Measurements from ENCODE around the gene RCBTB2. TPM values are rescaled to one million over a fixed set of nuclear protein-coding genes. Genes with fewer than 3 reads are reported as not detected.

Gene RCBTB2
- total RNA-seq, 2 experiments from 2014 or later, result 1.1 to 1.6 TPM

GRCh38 chr13:48505597-48506091 lies 27.2 kb downstream of the RCBTB2 start:
- DNase-seq (peak; percentile 64), ATAC-seq (peak; percentile 71)
- CTCF ChIA-PET, result interaction anchor here (0.7 to 2.0 kb wide), 6 partner anchors 9 to 411 kb away, joined by 3 to 7 read pairs (median 4); partner anchors contain the start of gene MED4
- POLR2A ChIA-PET, result interaction anchor here (0.8 to 1.0 kb wide), 2 partner anchors 32 to 379 kb away, joined by 3 to 6 read pairs; no protein-coding TSS in a partner anchor
- H3K36me3 Mint-ChIP-seq (ENCODE audit: low read depth), result peaks cover 2% of the 10 kb centered on the region
- H3K9me3 Mint-ChIP-seq (ENCODE audit: low read depth), result no peaks in the 10 kb centered on the region
- H3K27ac Mint-ChIP-seq, result peak overlapping the region; percentile 85
- intact Hi-C loops (cut with DNase I, micrococcal nuclease), result loop anchor here (1.0 to 10.0 kb wide), 7 partner anchors 13 to 262 kb away; no protein-coding TSS in a partner anchor
- H3K27me3 Mint-ChIP-seq, result no peaks in the 10 kb centered on the region
- peaks cover 57% of the 10 kb centered on the region for H3K4me1 Mint-ChIP-seq
- peak overlapping the region; percentile 22 for H3K4me3 Mint-ChIP-seq

DNA sequence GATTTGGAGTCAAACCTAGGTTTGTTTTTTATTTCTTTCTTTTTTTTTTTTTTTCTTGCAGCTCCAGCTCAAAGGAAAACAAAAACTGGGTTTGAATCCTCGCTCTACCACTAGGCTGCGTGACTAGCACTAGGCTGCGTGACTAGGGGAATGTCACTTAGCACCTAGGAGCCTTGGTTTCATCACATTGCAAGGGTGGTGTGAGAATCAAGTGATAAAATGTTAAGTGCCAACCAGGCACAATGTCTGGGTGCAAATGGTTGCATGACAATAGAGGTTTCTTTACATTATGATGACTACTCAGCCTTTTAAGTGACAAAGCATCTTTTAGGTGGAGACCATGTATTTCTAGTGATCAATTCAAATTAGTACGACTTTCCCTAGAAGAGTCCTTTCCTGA lies 27.9 kb downstream of the RCBTB2 start:
- peak overlapping the region; percentile 85 for H3K27ac Mint-ChIP-seq
- CTCF ChIA-PET, result interaction anchor here (0.6 to 1.5 kb wide), 9 partner anchors 9 to 410 kb away, joined by 3 to 5 read pairs (median 3); partner anchors contain the start of gene MED4
- H3K27me3 Mint-ChIP-seq, result no peaks in the 10 kb centered on the region
- intact Hi-C loops (cut with DNase I, micrococcal nuclease), result loop anchor here (1.0 to 10.0 kb wide), 7 partner anchors 13 to 262 kb away; no protein-coding TSS in a partner anchor
- peaks cover 2% of the 10 kb centered on the region for H3K36me3 Mint-ChIP-seq (ENCODE audit: low read depth)
- H3K4me1 Mint-ChIP-seq, result peaks cover 56% of the 10 kb centered on the region
- POLR2A ChIA-PET, result interaction anchor here (0.7 to 1.0 kb wide), 2 partner anchors 13 to 380 kb away, joined by 3 read pairs; no protein-coding TSS in a partner anchor
- DNase-seq (peak; percentile 52), ATAC-seq (peak; percentile 62)
- no peaks in the 10 kb centered on the region for H3K9me3 Mint-ChIP-seq (ENCODE audit: low read depth)
- peak overlapping the region; percentile 22 for H3K4me3 Mint-ChIP-seq

GRCh38 chr13:48504606-48505005 lies 28.3 kb downstream of the RCBTB2 start:
- DNase-seq (peak; percentile 29), ATAC-seq (peak; percentile 9)
- ChIA-PET POLR2A (interaction anchor here (0.7 kb wide), 1 partner anchor 13 kb away, joined by 3 read pairs; no protein-coding TSS in a partner anchor), CTCF (interaction anchor here (0.6 to 1.5 kb wide), 6 partner anchors 9 to 264 kb away, joined by 3 to 4 read pairs (median 3); no protein-coding TSS in a partner anchor)
- Mint-ChIP-seq H3K27ac (peak overlapping the region; percentile 85), H3K9me3 (ENCODE audit: low read depth) (no peaks in the 10 kb centered on the region), H3K27me3 (no peaks in the 10 kb centered on the region), H3K4me3 (no peak overlapping the region), H3K36me3 (ENCODE audit: low read depth) (peaks cover 2% of the 10 kb centered on the region), H3K4me1 (peaks cover 53% of the 10 kb centered on the region)
- intact Hi-C loops (cut with DNase I, micrococcal nuclease), result loop anchor here (1.0 to 10.0 kb wide), 7 partner anchors 12 to 263 kb away; no protein-coding TSS in a partner anchor

DNA sequence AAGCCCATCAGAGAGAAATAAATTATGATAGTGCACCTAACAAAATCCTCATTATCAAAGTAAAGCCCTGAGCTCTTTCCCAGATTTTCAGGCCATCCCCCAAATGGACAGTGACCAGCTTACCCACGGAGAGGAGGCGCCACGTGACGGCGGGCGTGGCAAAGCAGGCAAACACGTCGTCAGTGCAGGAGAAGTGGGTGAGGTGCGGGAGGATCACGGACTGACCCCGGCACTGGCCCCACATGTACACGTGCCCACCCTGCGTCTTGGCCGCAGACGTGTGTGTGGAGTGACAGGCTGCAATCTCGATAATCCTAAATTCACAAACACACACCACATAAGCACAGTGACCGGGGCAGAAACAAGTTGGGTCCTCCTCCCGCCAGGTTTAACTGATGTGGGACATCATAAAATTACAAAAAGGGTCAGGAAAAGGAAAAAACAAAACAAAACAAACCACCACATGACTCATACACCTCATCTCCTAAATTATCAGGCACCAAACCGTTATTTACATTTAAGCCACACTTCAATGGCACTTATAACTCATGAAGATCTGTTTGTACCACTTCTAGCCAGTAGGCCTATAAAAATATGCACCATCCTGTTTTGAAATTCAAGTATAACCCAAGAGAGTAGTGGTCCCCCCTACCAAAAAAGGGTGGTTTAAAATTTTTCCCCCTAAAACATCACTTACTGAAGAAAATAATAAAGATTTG lies 30.1 kb downstream of the RCBTB2 start:
- Mint-ChIP-seq H3K27me3 (no peaks in the 10 kb centered on the region), H3K4me3 (no peak overlapping the region), H3K9me3 (ENCODE audit: low read depth) (no peaks in the 10 kb centered on the region), H3K27ac (peak overlapping the region; percentile 12), H3K36me3 (ENCODE audit: low read depth) (peaks cover 2% of the 10 kb centered on the region), H3K4me1 (peaks cover 55% of the 10 kb centered on the region)
- intact Hi-C loops (cut with DNase I, micrococcal nuclease), result loop anchor here in 1 of 2 experiments (10.0 kb wide), 1 partner anchor 168 kb away; no protein-coding TSS in a partner anchor
- ATAC-seq (no peak), DNase-seq (no peak)
- POLR2A ChIA-PET, result no interaction called here
- CTCF ChIA-PET, result no interaction called here

GRCh38 chr13:48501705-48502104 lies 31.2 kb downstream of the RCBTB2 start:
- Mint-ChIP-seq H3K9me3 (ENCODE audit: low read depth) (no peaks in the 10 kb centered on the region), H3K4me1 (peaks cover 54% of the 10 kb centered on the region), H3K27me3 (no peaks in the 10 kb centered on the region), H3K27ac (no peak overlapping the region), H3K36me3 (ENCODE audit: low read depth) (no peaks in the 10 kb centered on the region), H3K4me3 (no peak overlapping the region)
- intact Hi-C loops (cut with DNase I, micrococcal nuclease), result loop anchor here in 1 of 2 experiments (10.0 kb wide), 1 partner anchor 167 kb away; no protein-coding TSS in a partner anchor
- ATAC-seq (no peak), DNase-seq (no peak)
- POLR2A ChIA-PET, result no interaction called here
- CTCF ChIA-PET, result no interaction called here

GRCh38 chr13:48500652-48501197 lies 32.2 kb downstream of the RCBTB2 start:
- Mint-ChIP-seq H3K4me3 (no peak overlapping the region), H3K27me3 (no peaks in the 10 kb centered on the region), H3K27ac (no peak overlapping the region), H3K9me3 (ENCODE audit: low read depth) (no peaks in the 10 kb centered on the region), H3K4me1 (peaks cover 51% of the 10 kb centered on the region), H3K36me3 (ENCODE audit: low read depth) (no peaks in the 10 kb centered on the region)
- intact Hi-C loops (cut with DNase I, micrococcal nuclease), result loop anchor here in 1 of 2 experiments (10.0 kb wide), 1 partner anchor 166 kb away; no protein-coding TSS in a partner anchor
- POLR2A ChIA-PET, result interaction anchor here (0.7 kb wide), 1 partner anchor 82 kb away, joined by 8 read pairs; no protein-coding TSS in a partner anchor
- no peak for DNase-seq
- ATAC-seq, result peak; percentile 78
- CTCF ChIA-PET, result interaction anchor here (1.2 to 1.3 kb wide), 2 partner anchors 9 kb away, joined by 3 read pairs; no protein-coding TSS in a partner anchor

- intact Hi-C loops (cut with DNase I, micrococcal nuclease), result no loop called here
- no peaks in the 10 kb centered on the region for H3K36me3 Mint-ChIP-seq (ENCODE audit: low read depth)
- POLR2A ChIA-PET, result no interaction called here
- H3K9me3 Mint-ChIP-seq (ENCODE audit: low read depth), result no peaks in the 10 kb centered on the region
- H3K4me1 Mint-ChIP-seq, result peaks cover 24% of the 10 kb centered on the region
- DNase-seq, result no peak
- no peak overlapping the region for H3K4me3 Mint-ChIP-seq
- H3K27me3 Mint-ChIP-seq, result no peaks in the 10 kb centered on the region
- no peak for ATAC-seq
- H3K27ac Mint-ChIP-seq, result no peak overlapping the region
- CTCF ChIA-PET, result interaction anchor here (1.9 kb wide), 1 partner anchor 9 kb away, joined by 7 read pairs; no protein-coding TSS in a partner anchor
These were observed 35.2 kb downstream of the RCBTB2 start for GRCh38 chr13:48497669-48498068.

GRCh38 chr13:48496271-48497161 lies 36.4 kb downstream of the RCBTB2 start:
- peak; percentile 27 for DNase-seq
- Mint-ChIP-seq H3K27me3 (no peaks in the 10 kb centered on the region), H3K4me3 (no peak overlapping the region), H3K4me1 (peaks cover 24% of the 10 kb centered on the region), H3K36me3 (ENCODE audit: low read depth) (no peaks in the 10 kb centered on the region), H3K27ac (no peak overlapping the region), H3K9me3 (ENCODE audit: low read depth) (no peaks in the 10 kb centered on the region)
- intact Hi-C loops (cut with DNase I, micrococcal nuclease), result no loop called here
- ATAC-seq, result no peak
- POLR2A ChIA-PET, result interaction anchor here (0.7 kb wide), 1 partner anchor 273 kb away, joined by 3 read pairs; no protein-coding TSS in a partner anchor
- CTCF ChIA-PET, result interaction anchor here (0.6 to 1.9 kb wide), 5 partner anchors 8 to 355 kb away, joined by 3 to 7 read pairs (median 3); no protein-coding TSS in a partner anchor

DNA sequence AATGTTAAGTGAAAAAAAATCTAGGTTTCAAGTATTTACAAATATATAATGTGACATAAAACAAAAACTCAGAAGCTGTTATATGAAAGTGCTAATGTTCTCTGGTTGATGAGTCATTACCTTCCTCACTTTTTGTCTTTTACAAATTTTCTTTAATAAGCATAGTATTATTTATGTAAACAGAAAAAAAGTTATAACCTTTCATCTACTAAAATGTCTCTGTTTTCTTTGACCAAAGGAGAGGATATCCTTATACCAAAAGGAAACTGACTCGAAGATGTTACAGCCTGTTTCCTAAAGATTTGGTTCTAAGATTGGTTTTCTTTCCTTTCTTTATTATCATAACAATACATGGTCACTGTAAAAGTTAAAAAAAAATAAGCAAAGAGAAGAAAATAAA lies 38.0 kb downstream of the RCBTB2 start:
- Mint-ChIP-seq H3K4me1 (peaks cover 16% of the 10 kb centered on the region), H3K36me3 (ENCODE audit: low read depth) (peaks cover 1% of the 10 kb centered on the region), H3K4me3 (no peak overlapping the region), H3K27ac (no peak overlapping the region), H3K9me3 (ENCODE audit: low read depth) (no peaks in the 10 kb centered on the region), H3K27me3 (no peaks in the 10 kb centered on the region)
- DNase-seq (no peak), ATAC-seq (no peak)
- ChIA-PET CTCF (interaction anchor here (1.4 kb wide), 1 partner anchor 10 kb away, joined by 3 read pairs; no protein-coding TSS in a partner anchor), POLR2A (no interaction called here)
- intact Hi-C loops (cut with DNase I, micrococcal nuclease), result loop anchor here in 1 of 2 experiments (5.0 kb wide), 3 partner anchors 37 to 83 kb away; partner anchors contain the start of genes LPAR6 and RCBTB2

- ChIA-PET POLR2A (no interaction called here), CTCF (interaction anchor here (0.6 to 1.4 kb wide), 3 partner anchors 11 to 68 kb away, joined by 3 read pairs; no protein-coding TSS in a partner anchor)
- H3K4me3 Mint-ChIP-seq, result no peak overlapping the region
- peaks cover 8% of the 10 kb centered on the region for H3K36me3 Mint-ChIP-seq (ENCODE audit: low read depth)
- H3K9me3 Mint-ChIP-seq (ENCODE audit: low read depth), result no peaks in the 10 kb centered on the region
- H3K27ac Mint-ChIP-seq, result no peak overlapping the region
- DNase-seq, result no peak
- no peak for ATAC-seq
- intact Hi-C loops (cut with DNase I, micrococcal nuclease), result loop anchor here (2.0 to 5.0 kb wide), 5 partner anchors 38 to 91 kb away; partner anchors contain the start of genes RCBTB2 (in 2 of the 2) and LPAR6 (in 1 of the 2)
- peaks cover 16% of the 10 kb centered on the region for H3K4me1 Mint-ChIP-seq
- no peaks in the 10 kb centered on the region for H3K27me3 Mint-ChIP-seq
These were observed 39.0 kb downstream of the RCBTB2 start for GRCh38 chr13:48493851-48494250.
